ENCODE measurements around the gene YDJC. TPM values are rescaled to one million over a fixed set of nuclear protein-coding genes. Genes with fewer than 3 reads are reported as not detected.
A peak's percentile ranks its signal among the peaks of the same experiment; 100 is the strongest.

The YDJC gene
- total and polyA plus RNA-seq, 8 donors: 11.2 to 25.1 (median 14.4) TPM

DNA sequence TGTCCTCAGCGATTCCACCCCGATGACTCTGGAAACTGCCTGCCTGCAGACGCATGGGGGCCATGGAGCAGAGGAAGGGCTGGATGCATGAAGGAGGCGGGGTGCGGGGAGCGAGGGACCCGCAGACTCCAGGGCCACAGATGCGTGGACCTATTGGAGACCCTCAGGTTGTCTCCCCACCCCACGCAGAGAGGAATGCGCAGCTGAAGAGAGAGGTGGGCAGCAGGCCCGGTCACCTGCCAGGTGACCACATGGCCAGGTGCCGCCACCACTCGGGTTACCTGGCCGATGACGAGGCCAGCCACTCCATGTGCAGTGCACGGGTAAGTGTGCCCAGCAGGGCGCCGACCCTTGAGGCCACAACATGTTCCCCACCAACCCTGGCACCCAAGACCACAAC lies 3.1 kb upstream of the YDJC start:
- TF ChIP-seq, protein P1, sequence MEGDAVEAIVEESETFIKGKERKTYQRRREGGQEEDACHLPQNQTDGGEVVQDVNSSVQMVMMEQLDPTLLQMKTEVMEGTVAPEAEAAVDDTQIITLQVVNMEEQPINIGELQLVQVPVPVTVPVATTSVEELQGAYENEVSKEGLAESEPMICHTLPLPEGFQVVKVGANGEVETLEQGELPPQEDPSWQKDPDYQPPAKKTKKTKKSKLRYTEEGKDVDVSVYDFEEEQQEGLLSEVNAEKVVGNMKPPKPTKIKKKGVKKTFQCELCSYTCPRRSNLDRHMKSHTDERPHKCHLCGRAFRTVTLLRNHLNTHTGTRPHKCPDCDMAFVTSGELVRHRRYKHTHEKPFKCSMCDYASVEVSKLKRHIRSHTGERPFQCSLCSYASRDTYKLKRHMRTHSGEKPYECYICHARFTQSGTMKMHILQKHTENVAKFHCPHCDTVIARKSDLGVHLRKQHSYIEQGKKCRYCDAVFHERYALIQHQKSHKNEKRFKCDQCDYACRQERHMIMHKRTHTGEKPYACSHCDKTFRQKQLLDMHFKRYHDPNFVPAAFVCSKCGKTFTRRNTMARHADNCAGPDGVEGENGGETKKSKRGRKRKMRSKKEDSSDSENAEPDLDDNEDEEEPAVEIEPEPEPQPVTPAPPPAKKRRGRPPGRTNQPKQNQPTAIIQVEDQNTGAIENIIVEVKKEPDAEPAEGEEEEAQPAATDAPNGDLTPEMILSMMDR (IDR thresholded peaks at IDR 0.05): no peak
- no peak for ATAC-seq
- Histone ChIP-seq H3K4me1 (peaks cover 11% of the 10 kb centered on the region in 3 donors), H3K27ac (no peak overlapping the region), H3K4me3 (no peak overlapping the region), H3K36me3 (no peaks in the 10 kb centered on the region), H3K9me3 (no peaks in the 10 kb centered on the region), H3K27me3 (no peaks in the 10 kb centered on the region)
- FAIRE-seq: no peak
- DNase-seq: peak in 1 of 6 donors; percentile 66
- WGBS, 2 donors: 94 to 95% methylated on average over 18 of the region's 18 CpGs
- intact Hi-C loops (cut with DNase I): no loop called here

DNA sequence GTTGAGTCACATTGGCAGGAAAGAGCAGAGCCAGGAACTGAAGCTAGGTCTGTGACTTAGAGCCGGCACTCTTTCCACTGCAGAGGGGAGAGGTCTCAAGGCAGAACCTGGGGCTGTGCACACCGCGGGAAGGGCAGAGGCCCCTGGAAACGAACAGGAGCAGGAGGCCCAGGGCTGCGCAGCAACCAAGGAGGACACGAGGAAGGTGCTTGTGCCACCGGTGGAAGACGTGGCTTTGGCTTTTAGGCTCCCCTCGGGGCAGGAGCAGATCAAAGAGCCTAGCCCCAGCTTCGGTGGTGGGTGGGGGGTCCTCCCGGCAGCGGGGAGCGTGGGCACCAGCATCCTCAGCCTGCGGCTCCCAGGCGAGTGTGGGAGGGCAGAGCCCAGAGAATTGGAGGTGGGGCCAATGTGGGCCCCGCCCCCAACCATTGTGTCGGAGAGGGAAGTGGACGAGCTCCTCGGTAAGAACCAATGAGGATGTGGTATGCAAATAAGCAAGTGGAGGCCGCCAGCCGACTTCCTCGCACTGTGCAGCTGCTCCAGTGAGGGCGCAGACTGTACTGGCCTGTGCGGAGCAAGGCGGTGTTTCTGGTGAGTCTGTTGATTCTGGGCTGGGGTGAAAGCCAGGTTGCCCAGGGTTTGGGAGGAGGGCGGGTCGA lies 2.5 kb upstream of the YDJC start, which contains the start of gene CCDC116:
TSS of gene CCDC116 (plus strand) at position 524 of the 659 bp plus-strand sequence. CDS start 422 bp downstream, outside the sequence.
- 85% methylated on average over 27 of the region's 27 CpGs for WGBS, 2 donors
- Histone ChIP-seq H3K27me3 (no peaks in the 10 kb centered on the region), H3K36me3 (no peaks in the 10 kb centered on the region), H3K27ac (no peak within 1 kb of the TSS), H3K4me3 (no peak within 1 kb of the TSS), H3K9me3 (no peaks in the 10 kb centered on the region), H3K4me1 (peaks cover 11 to 12% (median 11%) of the 10 kb centered on the region in 3 donors)
- intact Hi-C loops (cut with DNase I): no loop called here
- no peak for FAIRE-seq
- ATAC-seq: no peak
- TF ChIP-seq, protein P1 (IDR thresholded peaks at IDR 0.05): no peak
- peak in 1 of 6 donors; percentile 71 for DNase-seq

DNA sequence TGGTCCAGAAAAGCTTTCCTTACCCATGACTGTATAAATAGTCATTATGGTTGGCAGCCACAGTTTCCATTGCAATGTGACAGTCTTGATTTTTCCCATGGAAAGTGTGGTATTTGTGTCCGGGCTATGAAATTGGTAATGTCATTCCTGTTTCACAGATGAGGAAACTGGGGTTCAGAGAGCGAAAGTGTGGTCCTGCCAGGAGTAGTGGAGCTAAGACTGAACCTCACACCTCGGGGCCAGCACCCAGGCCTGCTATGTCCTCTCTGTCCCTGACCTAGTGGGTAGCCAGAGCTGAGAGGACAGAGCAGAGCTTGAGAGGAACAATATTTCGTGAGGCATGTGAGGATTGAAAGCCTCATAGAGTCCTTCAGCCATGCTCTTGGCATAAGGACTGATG lies 1.2 kb upstream of the YDJC start:
- Histone ChIP-seq H3K4me1 (peaks cover 11 to 12% (median 11%) of the 10 kb centered on the region in 3 donors), H3K4me3 (no peak overlapping the region), H3K9me3 (no peaks in the 10 kb centered on the region), H3K27me3 (no peaks in the 10 kb centered on the region), H3K27ac (no peak overlapping the region), H3K36me3 (no peaks in the 10 kb centered on the region)
- FAIRE-seq (no peak), DNase-seq (no peak), ATAC-seq (no peak)
- TF ChIP-seq, protein P1 (IDR thresholded peaks at IDR 0.05): no peak
- intact Hi-C loops (cut with DNase I): no loop called here
- WGBS, 2 donors: 68 to 80% methylated on average over 4 of the region's 4 CpGs

DNA sequence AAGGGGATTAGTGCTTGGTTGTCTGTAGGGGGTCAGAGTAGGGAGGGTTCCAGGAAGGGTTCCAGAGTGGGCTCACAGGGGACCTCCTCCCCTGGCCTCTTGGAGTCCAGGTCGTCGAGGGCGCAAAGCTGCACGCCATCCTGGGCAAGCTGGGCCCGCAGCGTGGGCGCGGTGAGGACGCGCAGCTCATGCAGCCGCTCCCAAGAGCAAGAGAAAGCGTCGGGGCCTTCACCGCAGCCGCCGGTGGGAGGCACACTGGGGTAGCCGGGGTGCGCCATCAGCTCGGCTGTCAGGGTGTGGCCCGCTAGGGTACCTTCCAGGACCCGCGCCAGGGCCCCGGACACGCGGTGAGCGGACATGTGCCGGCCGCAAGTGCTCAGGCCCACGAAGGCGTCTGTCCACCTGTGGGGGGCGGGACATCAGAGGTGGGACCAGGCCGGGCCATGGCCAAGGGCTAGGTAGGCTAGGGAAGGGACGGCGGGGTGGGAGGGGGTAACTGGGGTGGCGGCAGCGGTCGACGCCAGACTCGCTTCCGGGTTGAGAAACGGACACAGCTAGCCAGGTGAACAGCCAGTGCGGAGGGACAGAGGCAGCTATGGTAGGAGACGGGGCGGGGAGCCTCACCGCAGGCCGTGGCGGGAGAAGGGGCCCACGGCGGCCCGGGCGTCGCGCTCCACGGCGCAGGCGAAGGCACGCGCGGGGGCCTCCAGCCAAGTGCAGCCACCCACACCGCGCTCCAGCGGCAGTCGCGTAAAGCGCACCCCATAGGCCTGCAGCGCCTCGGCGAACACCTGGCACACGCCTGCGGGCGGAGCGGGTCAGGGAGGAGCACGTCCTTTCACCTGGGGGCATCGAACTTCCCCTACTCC lies 1.2 kb downstream of the YDJC start:
- DNase-seq (peak in 4 of 6 donors; percentile 49 to 86 (median 63)), FAIRE-seq (no peak), ATAC-seq (peak in 3 of 4 donors; percentile 10 to 23 (median 19))
- no peaks in the 10 kb centered on the region for H3K27me3 ChIP-seq
- TF ChIP-seq, protein P1 (IDR thresholded peaks at IDR 0.05): no peak
- H3K4me1 ChIP-seq: peaks cover 11 to 12% (median 11%) of the 10 kb centered on the region in 3 donors
- peak overlapping the region; percentile 91 to 100 (median 96) for H3K4me3 ChIP-seq
- WGBS, 2 donors: 63 to 65% methylated on average over 71 to 74 of the region's 74 CpGs
- intact Hi-C loops (cut with DNase I): loop anchor here in 2 of 3 donors (5.0 to 10.0 kb wide), 2 partner anchors 51 to 64 kb away; partner anchors contain the start of gene UBE2L3 (in 1 of the 2)
- H3K9me3 ChIP-seq: no peaks in the 10 kb centered on the region
- peak overlapping the region in 3 of 4 donors; percentile 22 to 80 (median 72) for H3K27ac ChIP-seq
- no peaks in the 10 kb centered on the region for H3K36me3 ChIP-seq
